GM11168 (cell line): ENCODE results near the gene UGT1A1.
"Not testable (repeated sequence)": the region's sequence is repeated elsewhere in the genome, so short reads cannot be mapped to it uniquely, and the experiment has no call there.

Source experiments
- in situ Hi-C: fragments of 300-500 bp; cut with MboI; formaldehyde crosslinking; loops from one replicate; pipeline ENCODE4 v1.12.0; 2022; ENCODE audit warnings: low sequenced_read_pairs; ENCODE audit not compliant: unreplicated experiment

The UGT1A1 gene

GRCh38 chr2:233760043-233760442 lies at the start of gene UGT1A1:
TSS of gene UGT1A1 (plus strand) at chr2:233760270. CDS start at chr2:233760288, 18 bp downstream.
- in situ Hi-C loops = no loop called here

GRCh38 chr2:233711312-233712008 lies 48.6 kb upstream of the UGT1A1 start:
- in situ Hi-C loops = loop anchor here (10.0 kb wide), 1 partner anchor 227 kb away; no protein-coding TSS in a partner anchor

- in situ Hi-C loops = loop anchor here (10.0 kb wide), 1 partner anchor 228 kb away; no protein-coding TSS in a partner anchor
Observed at GRCh38 chr2:233712611-233713261, 47.3 kb upstream of the UGT1A1 start, which contains the start of gene UGT1A5. TSS of gene UGT1A5 (plus strand) at chr2:233712907. CDS start at chr2:233712992, 85 bp downstream.

GRCh38 chr2:233713262-233713615 lies 46.8 kb upstream of the UGT1A1 start:
- in situ Hi-C loops = loop anchor here (10.0 kb wide), 1 partner anchor 228 kb away; no protein-coding TSS in a partner anchor

GRCh38 chr2:233714121-233714520 lies 45.9 kb upstream of the UGT1A1 start:
- in situ Hi-C loops = loop anchor here (10.0 kb wide), 1 partner anchor 229 kb away; no protein-coding TSS in a partner anchor

GRCh38 chr2:233718552-233718951 lies 41.5 kb upstream of the UGT1A1 start, which contains the start of gene UGT1A4:
TSS of gene UGT1A4 (plus strand) at chr2:233718736. CDS start at chr2:233718821, 85 bp downstream.
- in situ Hi-C loops = loop anchor here (10.0 kb wide), 1 partner anchor 234 kb away; no protein-coding TSS in a partner anchor

- in situ Hi-C loops = no loop called here
Observed at GRCh38 chr2:233728723-233729301, 31.3 kb upstream of the UGT1A1 start, which contains the start of gene UGT1A3. TSS of gene UGT1A3 (plus strand) at chr2:233729042. CDS start at chr2:233729127, 85 bp downstream.

- in situ Hi-C loops = not testable (repeated sequence)
Observed at GRCh38 chr2:233736868-233737653, 23.0 kb upstream of the UGT1A1 start.

GRCh38 chr2:233740870-233741269 lies 19.2 kb upstream of the UGT1A1 start:
- in situ Hi-C loops = no loop called here

GRCh38 chr2:233743464-233744259 lies 16.4 kb upstream of the UGT1A1 start:
- in situ Hi-C loops = no loop called here

- in situ Hi-C loops = no loop called here
Observed at GRCh38 chr2:233745073-233745755, 14.9 kb upstream of the UGT1A1 start.

GRCh38 chr2:233745838-233746237 lies 14.2 kb upstream of the UGT1A1 start:
- in situ Hi-C loops = not testable (repeated sequence)

GRCh38 chr2:233746475-233747282 lies 13.4 kb upstream of the UGT1A1 start:
- in situ Hi-C loops = no loop called here

GRCh38 chr2:233747283-233747544 lies 12.9 kb upstream of the UGT1A1 start:
- in situ Hi-C loops = no loop called here

- in situ Hi-C loops = not testable (repeated sequence)
Observed at GRCh38 chr2:233750689-233751088, 9.4 kb upstream of the UGT1A1 start.

- in situ Hi-C loops = not testable (repeated sequence)
Observed at GRCh38 chr2:233751212-233752009, 8.7 kb upstream of the UGT1A1 start.

- in situ Hi-C loops = no loop called here
Observed at GRCh38 chr2:233754872-233755611, 5.0 kb upstream of the UGT1A1 start.
